Islet of Langerhans (tissue), 1 donor: ENCODE measurements around the gene ACAP3.

ENCODE experiments used
- FAIRE-seq: peaks from one replicate; lab custom pipeline; 2011; peaks lifted over from hg19 to GRCh38; lab: Jason Lieb, UNC

The ACAP3 gene

GRCh38 chr1:1307923-1308755 is at the start of gene ACAP3, which contains the start of gene PUSL1:
Gene ACAP3 (minus strand): TSS chr1:1307930. CDS start chr1:1307815, 115 bp downstream.
Gene PUSL1 (plus strand): TSS chr1:1308597. CDS start chr1:1308644, 47 bp downstream.
- no peak for FAIRE-seq

- no peak for FAIRE-seq
Observed at GRCh38 chr1:1356796-1357401, 49.2 kb upstream of the ACAP3 start.

GRCh38 chr1:1356166-1356795 is 48.6 kb upstream of the ACAP3 start:
- FAIRE-seq: no peak

- no peak for FAIRE-seq
Observed at GRCh38 chr1:1355416-1355815, 47.7 kb upstream of the ACAP3 start.

- no peak for FAIRE-seq
Observed at GRCh38 chr1:1354271-1355247, 46.8 kb upstream of the ACAP3 start.

- FAIRE-seq: no peak
Observed at GRCh38 chr1:1353389-1354151, 45.8 kb upstream of the ACAP3 start.

GRCh38 chr1:1352786-1353388 is 45.2 kb upstream of the ACAP3 start:
- FAIRE-seq: no peak

GRCh38 chr1:1351511-1352427 is 44.0 kb upstream of the ACAP3 start:
- no peak for FAIRE-seq

GRCh38 chr1:1349256-1350012 is 41.7 kb upstream of the ACAP3 start, which contains the start of gene DVL1:
Gene DVL1 (minus strand): TSS chr1:1349418. CDS start chr1:1349065, 353 bp downstream.
- no peak for FAIRE-seq

GRCh38 chr1:1348420-1349255 is 40.9 kb upstream of the ACAP3 start:
- FAIRE-seq: no peak

GRCh38 chr1:1347663-1348419 is 40.1 kb upstream of the ACAP3 start:
- no peak for FAIRE-seq

- FAIRE-seq: no peak
Observed at GRCh38 chr1:1347026-1347595, 39.4 kb upstream of the ACAP3 start.

GRCh38 chr1:1346501-1346890 is 38.8 kb upstream of the ACAP3 start:
- no peak for FAIRE-seq

- FAIRE-seq: no peak
Observed at GRCh38 chr1:1345860-1346500, 38.2 kb upstream of the ACAP3 start.

GRCh38 chr1:1345384-1345783 is 37.7 kb upstream of the ACAP3 start:
- FAIRE-seq: no peak

GRCh38 chr1:1344655-1345361 is 37.1 kb upstream of the ACAP3 start:
- no peak for FAIRE-seq
